ENCODE measurements around the gene ARGLU1.

- TF ChIP-seq CTCF (IDR thresholded peaks at IDR 0.05 in 4 of 5, conservative IDR thresholded peaks at IDR 0.05 in 1 of 5) = no peak
- no peak for TF ChIP-seq POLR2A (IDR thresholded peaks at IDR 0.05)
Measured at GRCh38 chr13:106596275-106596937, 28.5 kb upstream of the ARGLU1 start.

Data from gastrocnemius medialis (tissue), 4 donors.